CD4-positive, alpha-beta T cell treated with Interleukin-1 beta for 1 hour (primary cell): ENCODE results near the gene PPIF.

Experiments used
- DNase-seq, 2 donors: peaks; one replicate each; pipeline ENCODE4 v3.0.0-alpha.2; 2020 to 2022

PPIF gene

DNA sequence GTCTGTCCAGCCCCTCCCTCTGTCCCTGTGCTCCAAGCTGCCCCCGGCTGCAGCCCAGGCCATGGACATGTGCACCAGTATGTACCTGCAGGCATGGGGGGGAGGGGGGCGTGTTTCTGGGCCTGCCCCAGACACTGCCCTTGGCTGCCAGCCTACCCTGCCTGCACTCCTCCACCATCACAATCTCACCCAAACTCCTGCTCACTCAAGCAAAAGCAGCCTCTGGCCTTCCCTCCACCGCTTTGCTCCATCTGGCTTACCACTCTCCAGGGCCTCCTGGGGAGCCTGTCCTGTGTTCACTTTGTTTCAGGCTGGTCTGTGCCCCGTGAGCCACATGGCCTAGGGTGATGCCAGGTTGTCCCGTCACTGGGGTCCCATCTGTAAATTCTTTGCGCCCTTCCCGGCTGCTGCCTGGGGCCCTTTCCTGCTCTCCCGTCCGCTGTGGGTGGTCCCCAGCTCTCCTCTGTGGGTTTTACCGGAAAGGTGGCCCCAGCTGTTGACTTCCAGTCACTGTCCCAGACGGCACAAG, 33.3 kb upstream of the PPIF start:
- no peak for DNase-seq

GRCh38 chr10:79314761-79315601, 32.3 kb upstream of the PPIF start:
- no peak for DNase-seq

GRCh38 chr10:79315602-79315920, 31.7 kb upstream of the PPIF start:
- DNase-seq: no peak

GRCh38 chr10:79316671-79317431, 30.4 kb upstream of the PPIF start:
- DNase-seq: no peak

- no peak for DNase-seq
Observed at GRCh38 chr10:79318369-79318768, 28.9 kb upstream of the PPIF start.

GRCh38 chr10:79319115-79319771, 28.0 kb upstream of the PPIF start:
- no peak for DNase-seq

DNA sequence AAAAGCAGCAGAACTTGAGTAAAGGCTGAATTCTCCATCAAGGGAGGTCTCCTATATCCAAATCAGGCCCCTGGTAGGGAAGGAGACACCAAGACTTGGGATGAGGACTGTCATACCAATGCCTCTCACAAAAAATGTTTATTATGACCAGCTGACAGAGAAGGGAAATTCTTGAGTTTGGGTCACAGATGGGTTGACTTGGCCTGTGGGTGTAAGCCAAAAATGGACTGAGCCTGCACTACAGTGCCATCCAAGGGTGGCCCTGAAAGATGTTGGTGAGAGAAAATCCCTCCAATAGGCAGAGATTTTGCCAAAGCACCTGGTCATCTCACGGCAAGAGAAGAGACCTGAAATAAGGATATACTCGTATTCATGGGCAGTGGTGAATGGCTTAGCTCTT, 27.0 kb upstream of the PPIF start:
- DNase-seq: no peak

GRCh38 chr10:79320820-79321493, 26.3 kb upstream of the PPIF start:
- DNase-seq: peak in 1 of 2 donors; percentile 74

DNA sequence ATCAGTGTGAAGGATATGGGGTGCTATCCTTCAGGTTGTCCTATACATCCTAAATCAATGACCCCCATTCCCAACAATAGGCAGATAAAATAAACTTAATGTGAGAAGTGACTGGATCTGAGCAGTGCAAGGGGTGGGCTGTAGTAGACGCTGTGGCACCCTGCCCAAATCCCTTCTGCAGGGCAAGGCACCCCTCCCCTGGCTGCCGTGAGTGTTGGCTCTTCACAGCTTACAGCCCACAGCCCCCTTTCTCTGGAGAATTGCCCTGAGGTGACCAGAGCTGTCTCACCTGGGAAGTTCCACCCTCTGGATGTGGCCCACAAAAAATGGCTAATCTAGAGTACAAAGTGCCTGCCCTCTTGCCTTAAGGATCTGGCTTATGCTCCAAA, 25.8 kb upstream of the PPIF start:
- no peak for DNase-seq

GRCh38 chr10:79321951-79322350, 25.3 kb upstream of the PPIF start:
- no peak for DNase-seq

DNA sequence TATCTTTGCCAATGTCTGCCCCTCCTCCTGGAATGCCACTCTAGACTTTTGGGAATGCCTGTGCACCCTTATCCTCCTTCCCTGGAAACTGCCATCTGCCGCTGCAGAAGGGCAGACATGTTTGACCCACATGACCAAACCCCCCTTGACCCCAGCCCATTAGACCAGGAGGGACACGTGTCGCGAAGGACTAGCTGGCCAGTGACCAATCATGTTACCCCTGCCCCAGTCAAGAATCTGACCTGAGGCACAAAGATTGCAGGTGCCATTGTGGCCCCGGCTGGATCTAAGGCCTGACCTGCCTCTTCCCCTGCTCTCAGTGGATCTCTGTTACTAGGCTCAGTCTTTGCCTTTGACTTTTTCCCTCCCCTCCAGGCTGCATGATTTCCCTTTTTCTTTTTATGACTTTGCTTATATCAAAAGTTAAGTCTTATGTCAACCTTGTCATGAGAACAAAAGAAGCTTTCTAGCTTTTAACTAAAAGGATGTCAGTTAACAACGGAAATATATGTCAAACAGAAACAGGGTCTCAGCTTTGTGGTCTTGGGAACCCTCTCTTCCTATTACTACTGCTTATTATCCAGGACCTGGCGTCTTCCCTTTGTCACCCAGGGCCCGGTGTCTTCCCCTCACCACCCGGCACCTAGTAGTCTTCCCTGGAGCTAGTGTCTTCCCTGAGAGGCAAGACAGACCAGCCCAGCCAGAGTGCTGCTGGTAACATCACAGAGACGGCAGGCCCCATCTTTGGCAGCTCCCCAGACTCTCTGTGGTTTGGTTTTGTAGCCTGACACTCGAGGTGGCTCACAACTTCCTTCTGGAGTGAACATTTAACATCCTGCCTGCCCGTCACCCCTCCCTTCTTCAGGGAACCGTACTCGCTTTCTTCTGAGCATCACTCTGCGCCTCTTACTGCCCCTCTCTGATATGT, 24.4 kb upstream of the PPIF start:
- DNase-seq: peak; percentile 72 to 76

GRCh38 chr10:79323602-79324001, 23.7 kb upstream of the PPIF start:
- DNase-seq: no peak

DNA sequence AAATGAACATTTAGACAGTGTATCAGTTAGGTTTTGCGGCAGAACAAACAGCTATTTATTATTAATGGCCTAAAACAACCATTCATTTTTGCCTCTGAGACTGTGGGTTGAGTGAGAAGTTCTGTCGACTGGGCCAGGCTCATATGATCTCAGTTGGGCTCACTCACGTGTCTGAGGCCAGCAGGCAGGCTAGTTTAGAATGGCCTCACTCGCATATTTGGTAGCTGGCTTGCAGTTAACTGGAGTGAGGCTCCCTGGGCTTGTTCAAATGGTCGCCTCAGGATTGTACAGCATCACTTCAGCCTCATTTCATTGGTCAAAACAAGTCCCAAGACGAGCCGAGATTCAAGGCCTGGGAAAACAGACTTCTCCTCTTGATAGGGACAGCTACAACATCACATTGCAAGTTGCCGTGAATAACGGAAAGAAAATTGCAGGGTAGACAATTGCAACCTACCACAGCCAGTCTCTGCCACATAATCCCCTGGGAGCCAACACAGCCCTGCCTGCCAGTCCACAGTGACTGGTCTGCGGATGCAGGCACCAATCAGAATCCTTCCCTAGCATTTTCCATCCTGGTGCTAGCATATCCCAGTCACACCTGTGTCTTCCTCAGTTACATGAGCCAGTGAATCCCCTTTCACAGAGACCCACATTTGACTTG, 23.1 kb upstream of the PPIF start:
- no peak for DNase-seq

- no peak for DNase-seq
Observed at GRCh38 chr10:79326361-79327089, 20.7 kb upstream of the PPIF start.

DNA sequence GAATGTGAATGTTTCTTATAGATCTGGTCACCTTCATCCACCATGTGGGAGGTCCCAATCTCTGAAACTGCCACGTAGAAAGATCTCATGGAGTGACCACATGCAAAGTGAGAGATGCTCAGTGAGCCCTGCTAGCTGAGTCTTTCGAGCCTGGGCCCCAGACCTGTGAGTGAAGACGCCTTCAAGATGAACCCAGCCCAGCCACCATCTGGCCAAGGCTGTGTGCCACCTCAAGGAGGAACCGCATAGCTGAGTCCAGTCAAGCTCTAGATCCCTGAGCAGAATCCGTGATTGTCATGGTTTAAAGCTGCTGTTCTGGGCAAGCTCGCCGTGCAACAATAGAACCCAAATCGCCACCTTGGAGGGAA, 20.2 kb upstream of the PPIF start:
- DNase-seq: no peak

- DNase-seq: no peak
Observed at GRCh38 chr10:79328147-79328701, 19.0 kb upstream of the PPIF start.

DNA sequence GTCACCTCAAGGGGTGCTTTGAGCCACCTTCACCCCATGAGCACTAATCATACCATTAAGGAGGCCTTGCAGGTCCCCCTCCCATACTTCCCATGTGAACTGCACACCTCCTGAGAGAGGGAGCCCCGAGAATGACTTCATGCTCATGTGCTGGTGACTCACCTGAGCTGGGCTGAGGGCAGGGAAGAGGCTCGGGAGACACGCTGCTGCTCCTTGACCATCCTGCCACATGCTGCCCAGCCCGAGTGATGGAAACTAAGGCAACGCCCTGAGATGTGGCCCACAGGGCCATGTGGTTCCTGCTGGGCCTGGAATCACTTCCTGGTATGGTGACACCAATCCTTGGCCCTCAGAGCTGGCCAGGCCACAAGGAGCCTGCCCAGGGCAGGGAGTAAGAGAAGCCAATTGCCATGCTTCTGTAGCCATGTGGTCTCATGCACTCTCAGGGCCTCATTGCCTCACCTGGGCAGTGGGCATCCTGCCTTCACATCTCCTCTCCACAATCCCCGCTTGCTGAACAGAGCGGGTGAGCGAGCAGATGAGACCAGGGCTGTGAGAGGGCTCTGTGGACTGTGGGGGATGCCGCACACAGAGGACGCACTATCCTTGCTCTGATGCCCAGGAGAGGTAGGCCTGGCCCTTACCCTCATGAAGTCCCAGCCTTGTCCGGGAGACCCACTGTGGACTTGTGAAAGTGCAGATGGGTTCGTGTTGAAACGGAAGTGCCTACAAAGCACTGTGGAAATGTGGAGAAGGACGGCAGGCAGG, 18.3 kb upstream of the PPIF start:
- DNase-seq: peak in 1 of 2 donors; percentile 39

DNA sequence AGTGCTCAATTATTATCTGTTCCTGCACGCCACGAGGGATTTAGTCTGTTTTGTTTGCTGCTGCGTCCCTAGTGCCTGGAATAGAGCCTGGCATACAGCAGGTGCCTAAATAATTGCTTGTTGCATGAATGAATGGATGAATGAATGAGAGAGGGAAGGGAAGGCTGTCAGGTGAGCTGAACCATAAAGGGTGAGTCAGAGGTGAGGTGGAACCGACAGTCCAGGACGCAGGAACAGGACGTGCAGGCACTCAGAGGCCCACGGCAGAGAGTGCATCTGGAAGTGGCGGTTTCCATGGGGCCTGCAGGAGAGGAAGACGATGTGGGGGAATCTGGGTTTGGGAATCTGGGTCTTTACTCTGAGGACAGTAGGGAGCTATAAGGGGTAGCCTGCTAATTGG, 17.7 kb upstream of the PPIF start:
- DNase-seq: no peak

- no peak for DNase-seq
Observed at GRCh38 chr10:79331226-79331625, 16.0 kb upstream of the PPIF start.

GRCh38 chr10:79331709-79332108, 15.6 kb upstream of the PPIF start:
- peak; percentile 79 to 88 for DNase-seq
